ENCODE results near the gene ZNF331. TPM values are rescaled to one million over a fixed set of nuclear protein-coding genes. Genes with fewer than 3 reads are reported as not detected.
A peak's percentile ranks its signal among the peaks of the same experiment; 100 is the strongest.

Gene ZNF331
- total RNA-seq, 1 donor from 2014 or later = 14.3 TPM

DNA sequence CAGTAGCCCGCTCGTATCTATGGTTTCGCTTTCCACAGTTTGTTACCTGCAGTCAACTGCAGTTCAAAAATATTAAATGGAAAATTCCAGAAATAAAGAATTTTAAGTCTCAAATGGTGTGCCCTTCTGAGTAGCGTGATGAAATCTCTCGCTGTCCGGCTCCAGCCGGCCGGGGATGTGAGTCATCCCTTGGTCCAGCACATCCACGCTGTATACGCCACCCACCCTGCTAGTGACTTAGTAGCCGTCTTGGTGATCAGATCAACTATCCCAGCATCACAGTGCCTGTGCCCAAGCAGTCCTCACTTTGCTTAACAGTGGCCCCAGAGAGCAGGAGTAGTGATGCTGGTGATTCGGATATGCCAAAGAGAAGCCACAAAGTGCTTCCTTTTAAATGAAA, 40.0 kb downstream of the ZNF331 start:
- no peak for DNase-seq

DNA sequence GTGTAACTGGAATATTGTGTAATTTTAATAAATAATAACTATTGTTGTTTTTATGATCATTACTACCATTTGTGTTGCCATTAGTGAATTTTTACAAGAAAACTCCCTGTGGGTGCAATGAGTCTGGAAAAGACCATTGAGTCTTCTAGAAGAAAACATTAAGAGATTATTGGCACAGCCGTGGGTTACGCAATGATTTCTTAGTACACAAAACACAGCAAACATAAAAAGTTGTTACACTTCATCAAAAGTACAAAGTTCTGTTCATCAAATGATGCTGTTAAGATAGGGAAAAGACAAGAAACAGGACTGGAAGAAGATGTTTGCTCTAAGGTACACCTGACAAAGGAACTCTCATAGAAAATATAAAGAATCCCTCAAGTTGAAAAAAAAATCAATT, 41.6 kb downstream of the ZNF331 start:
- DNase-seq = no peak

DNA sequence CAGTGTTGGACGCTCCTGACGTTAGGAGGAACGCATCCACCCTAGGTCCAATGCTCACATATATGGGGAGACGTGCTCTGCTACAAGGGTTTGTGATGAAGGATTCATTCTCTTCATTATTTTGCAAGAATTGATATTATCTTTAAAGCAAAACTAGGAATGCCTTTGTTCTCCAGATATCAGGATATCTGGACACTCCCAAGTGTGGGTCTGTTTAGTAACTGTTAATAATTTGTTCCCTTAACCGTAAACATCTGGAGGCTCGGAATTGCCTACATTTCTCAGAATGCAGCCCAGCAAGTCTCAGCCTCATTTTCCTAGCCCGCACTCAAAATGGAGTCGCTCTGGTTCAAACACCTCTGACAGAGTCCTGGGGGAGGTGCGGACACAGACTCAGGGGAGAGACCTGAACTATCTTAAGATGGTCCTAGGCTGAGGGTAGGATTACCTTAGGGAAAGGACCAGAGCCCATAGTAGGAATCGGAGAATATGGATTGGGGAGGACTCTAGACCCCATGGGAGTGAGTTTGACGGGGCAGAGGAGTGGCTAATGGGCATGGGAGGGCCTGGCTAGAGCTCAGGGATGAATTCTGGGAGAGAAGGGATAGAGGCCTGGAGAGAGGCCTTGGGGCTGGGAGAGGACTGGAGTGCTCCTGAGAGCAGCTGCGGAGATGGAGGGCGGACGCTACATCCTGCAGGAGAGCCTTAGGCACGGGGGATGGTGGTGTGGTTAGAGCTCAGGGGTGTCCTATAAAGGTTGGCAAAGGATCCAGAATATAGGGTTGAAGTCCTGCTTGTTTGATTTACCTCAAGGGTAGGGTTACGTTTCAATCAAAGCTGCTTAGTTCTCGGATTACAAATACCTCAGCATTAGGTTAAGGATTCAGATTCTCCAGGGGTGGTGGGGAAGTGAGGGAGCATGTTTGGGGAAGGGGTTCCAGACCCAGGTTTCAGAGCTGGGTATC, 43.2 kb downstream of the ZNF331 start:
- no peak for DNase-seq

DNA sequence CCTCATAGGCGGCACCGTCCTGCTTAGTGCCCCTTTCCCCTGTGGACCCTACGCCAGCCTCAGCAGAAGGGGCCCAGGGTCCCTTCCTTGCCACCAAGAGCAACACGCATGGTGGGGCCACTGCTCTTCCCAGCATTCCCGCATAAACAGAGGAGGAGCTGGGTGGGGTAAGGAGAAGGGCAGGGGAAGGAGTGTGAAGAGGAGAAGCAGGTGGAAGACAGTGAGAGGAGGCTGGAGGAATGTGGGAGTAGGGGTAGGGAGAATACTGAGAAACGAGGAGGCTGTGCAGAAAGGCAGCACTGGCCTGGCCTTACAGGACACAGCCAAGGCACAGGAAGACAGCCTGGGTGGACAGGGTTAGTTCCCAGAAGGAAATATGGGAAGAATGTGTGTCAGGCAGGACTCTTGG, 43.9 kb downstream of the ZNF331 start:
- DNase-seq = no peak

DNA sequence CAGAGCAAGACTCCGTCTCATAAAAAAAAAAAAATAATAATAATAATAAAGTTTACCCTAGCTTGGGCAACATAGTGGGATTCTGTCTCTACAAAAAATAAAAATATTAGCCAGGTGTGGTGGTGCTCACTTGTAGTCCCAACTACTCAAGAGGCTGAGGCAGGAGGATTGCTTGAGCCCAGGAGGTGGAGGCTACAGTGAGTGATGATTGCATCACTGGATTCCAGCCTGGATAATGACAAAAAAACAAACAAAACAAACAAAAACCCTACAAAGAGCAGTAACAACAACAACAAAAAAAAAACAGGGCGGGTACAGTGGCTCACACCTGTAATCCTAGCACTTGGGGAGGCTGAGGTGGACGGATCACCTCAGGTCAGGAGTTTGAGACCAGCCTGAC, 45.2 kb downstream of the ZNF331 start:
- DNase-seq = no peak

DNA sequence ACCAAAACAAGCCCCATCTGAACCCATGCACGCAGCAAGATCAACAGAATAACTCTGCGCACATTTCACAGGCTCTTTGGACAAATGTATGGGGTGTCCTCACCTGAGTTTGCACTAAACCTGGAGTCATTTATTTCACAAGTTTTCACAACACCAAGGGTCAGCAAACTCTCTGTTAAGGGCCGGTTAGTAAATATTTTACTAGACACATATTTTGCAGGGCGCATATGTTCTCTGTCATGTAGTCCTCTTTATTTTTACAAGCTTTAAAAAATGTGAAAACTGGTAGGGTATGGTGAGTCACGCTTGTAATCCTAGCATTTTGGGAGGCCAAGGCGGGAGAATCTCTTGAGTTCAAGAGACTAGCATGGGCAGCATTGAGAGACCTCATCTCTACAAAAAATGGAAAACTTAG, 48.3 kb downstream of the ZNF331 start:
- DNase-seq = no peak

DNA sequence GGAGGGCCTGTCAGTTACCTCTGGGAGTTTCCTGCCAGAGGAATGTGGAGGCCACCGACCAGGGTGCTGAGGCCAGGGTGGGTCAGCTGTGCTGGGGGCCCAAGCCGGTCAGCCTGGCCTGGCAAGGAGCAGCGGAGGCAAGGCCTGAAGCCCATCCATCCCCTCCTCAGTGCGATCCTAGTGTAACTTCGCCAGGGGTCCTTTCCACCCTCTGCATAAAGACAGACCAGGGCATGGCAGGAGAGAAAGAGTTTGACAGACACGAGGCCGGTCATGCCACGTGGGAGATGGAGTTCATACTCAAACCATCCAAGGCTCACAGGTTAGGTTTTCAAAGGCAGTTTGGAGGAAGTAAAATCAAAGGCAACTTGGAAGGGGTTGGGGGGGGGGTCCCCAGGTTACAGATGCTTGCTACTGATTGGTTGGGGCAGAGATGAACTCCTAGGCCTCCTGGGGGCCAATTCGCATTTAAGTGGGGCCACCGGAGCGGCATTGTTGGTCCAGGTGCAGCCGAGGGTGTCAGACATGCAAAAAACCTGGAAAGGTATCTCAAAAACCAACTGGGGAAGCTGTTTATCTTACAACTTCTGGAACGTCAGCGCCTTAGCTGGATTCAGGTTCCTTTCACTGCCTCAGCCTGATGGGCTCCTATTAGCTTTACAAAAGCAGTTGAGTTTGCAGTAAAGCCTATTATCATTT, 57.0 kb downstream of the ZNF331 start:
- no peak for DNase-seq

DNA sequence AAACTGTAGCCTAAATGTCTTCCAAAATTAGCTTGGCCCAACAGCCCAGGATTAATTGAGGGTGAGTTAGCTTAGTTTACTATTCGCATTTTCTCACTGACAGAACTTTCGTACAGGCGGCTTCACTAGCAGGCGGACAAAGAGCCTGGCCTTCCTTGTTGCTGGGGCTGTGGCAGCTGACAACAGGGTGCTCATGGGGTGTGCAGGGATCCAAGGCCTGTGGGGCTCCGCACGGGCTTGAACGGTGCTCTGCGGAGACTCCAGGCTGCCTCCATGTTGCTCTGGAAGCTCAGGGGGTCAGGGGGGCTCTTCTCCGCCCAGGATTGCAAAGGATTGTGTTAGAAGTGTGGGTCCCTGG, 57.5 kb downstream of the ZNF331 start:
- DNase-seq = no peak

DNA sequence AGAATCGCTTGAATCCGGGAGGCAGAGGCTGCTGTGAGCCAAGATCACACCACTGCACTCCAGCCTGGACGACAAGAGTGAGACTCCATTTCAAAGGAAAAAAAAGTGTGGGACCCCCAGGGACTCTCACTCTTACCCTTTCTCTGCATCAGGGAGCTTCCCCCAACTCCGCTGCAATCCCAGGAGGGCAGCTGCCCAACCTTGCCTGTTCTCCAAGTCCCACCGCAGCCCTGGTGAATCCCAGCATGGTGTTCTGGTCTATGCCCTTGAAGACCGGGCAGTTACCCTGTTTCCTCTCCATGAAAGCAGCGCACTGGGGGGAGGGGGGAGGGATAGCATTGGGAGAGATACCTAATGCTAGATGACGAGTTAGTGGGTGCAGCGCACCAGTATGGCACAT, 58.1 kb downstream of the ZNF331 start:
- DNase-seq = no peak

DNA sequence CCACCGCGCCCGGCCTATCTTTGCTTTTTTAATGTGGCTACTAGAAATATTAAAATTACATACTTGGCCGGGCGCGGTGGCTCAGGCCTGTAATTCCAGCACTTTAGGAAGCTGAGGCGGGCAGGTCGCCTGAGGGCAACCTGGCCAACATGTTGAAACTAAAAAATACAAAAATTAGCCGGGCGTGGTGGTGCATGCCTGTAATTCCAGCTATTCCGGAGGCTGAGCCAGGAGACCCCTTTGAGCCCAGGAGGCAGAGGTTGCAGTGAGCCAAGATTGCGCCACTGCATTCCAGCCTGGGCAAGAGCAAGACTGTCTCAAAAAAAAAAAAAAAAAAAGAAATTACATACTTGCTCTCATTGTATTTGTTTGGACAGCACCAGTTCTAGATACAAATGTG, 59.1 kb downstream of the ZNF331 start:
- DNase-seq = no peak

DNA sequence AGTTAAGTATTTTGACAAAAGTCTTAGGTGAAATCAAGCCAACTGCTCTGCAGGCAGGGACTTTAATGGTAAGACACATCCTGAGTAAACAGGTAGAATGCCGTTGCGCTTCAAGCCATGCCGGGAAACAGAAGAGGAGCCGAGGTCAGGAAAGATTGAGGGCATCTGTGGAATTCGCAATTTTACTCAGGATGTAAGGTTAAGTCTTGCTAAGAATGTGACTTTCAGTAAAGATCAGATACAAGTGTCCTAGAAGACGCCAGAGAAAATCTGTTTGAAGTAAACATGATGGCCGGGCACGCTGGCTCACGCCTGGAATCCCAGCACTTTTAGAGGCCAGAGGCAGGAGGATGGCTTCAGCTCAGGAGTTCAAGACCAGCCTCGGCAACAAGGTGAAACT, 60.4 kb downstream of the ZNF331 start:
- no peak for DNase-seq

DNA sequence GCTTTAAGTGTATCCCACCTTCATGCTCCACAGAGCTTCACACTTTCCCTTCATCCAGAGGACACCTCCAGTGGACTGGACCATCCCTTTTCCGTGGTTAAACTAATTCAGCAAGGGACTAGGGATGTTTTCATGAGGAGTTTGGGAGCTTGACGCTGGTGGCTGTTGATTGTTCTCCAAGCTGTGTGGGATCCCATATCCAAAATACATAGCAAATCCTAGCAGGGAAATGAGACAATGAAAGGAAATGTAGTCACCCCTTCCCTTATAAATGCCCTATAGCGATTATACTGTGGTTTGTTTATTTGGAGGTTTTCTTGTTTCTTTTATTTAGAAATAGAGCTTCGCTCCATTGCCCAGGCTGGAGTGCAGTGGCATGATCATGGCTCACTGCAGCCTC, 62.3 kb downstream of the ZNF331 start:
- DNase-seq = peak; percentile 87

DNA sequence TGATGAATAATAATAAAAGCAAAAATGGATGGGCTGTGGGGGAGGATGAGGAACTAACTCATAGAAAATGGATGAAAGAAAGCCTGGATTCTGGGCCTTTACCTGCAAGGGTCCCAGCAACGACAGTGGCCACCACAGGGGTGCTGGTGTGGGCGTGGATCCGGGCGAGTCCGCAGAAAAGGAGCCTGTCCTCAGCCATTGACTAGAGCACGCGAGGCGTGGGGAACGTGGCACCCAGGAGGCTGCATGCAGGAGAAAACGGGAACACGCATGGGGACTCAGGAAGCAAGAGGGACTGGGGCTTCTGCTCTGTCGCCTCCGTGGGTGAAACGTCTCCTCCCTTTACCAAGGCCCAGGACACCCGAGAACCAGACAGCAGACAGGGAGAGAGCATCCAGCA, 68.1 kb downstream of the ZNF331 start:
- DNase-seq = no peak

DNA sequence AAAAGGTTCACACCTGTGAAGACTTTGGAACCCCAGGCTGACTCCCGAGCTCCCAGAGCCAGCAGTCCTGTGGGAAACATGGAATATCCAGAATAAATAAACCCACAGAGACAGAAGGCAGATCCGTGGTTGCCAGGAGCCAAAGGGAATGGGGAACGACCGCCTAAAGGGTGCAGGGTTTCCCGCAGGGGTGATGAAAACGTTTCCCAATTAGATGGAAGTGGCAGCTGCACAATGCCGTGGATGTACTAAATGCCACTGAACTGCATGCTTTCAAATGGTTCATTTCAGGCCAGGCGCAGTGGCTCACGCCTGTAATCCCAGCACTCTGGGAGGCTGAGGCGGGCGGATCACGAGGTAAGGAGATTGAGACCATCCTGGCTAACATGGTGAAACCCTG, 70.4 kb downstream of the ZNF331 start:
- no peak for DNase-seq

DNA sequence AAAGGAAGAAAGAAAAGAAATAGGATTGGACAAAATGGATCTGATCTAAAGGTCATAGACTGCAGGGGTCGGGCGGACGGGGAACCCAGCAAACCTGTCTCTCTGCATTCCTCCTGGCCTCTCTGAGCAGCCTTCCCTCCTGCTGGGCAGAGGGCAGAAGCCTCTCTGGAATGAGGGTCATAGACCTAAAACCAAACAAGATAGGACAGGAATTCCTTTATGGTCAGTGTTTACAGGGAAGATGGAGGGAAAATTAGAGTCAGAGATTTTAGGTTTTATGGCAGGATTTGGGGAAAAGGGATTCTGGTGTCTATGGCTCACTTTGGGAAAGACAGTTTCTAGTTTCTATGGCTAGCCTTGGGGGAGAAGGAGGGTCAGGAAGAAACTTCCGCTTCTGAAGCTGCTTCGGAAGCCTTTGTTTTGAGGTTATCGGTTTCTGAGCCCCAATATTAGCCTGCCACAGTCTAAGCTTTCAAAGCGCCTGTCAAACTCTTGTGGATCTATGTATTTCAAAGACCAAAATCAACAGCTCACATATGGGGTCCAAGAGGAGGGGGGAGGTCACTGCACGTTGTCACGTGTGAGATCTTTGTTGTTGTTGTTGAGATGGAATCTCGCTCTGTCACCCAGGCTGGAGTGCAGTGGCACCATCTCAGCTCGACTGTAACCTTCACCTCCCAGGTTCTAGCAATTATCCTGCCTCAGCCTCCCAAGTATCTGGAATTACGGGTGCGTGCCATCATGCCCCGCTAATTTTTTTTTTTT, 75.0 kb downstream of the ZNF331 start:
- DNase-seq = no peak

DNA sequence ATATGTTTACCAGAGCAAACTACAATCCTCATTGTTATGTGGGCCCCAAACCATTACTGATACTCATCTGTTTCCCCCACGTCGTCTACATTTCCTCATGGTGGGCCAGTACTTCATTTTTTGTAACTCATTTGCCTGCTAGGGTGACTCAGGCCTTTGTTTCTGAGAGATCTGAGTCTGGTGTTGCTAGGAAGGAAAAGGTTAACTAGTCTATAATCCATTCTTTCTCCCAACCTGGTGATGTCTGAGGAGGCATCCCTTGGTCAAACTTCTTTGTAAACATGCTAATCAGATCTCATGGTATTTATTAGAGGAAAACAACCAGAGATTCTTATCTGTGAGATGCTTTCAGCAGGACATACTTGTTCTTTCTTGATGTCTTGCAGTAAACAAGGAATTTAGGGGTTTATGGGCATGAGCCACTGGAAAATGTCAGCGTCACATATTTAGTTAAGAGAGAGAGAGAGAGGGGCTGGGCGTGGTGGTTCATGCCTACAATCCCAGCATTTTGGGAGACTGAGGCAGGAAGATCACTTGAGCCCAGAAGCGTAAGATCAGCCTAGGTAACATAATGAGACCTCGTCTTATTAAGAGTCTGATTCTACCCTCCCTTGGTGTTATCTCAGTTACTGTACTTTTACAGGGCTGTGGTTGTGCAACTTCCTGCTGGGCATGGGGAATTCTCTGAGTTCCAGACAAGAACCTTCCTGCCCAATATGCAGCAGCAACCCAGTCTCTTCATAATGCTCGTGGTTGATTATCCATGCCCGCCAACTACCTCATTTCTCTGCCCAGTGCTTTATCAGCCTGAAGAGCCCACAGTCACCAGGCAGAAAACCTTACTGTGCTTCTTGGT, 84.2 kb downstream of the ZNF331 start:
- DNase-seq = peak; percentile 76

DNA sequence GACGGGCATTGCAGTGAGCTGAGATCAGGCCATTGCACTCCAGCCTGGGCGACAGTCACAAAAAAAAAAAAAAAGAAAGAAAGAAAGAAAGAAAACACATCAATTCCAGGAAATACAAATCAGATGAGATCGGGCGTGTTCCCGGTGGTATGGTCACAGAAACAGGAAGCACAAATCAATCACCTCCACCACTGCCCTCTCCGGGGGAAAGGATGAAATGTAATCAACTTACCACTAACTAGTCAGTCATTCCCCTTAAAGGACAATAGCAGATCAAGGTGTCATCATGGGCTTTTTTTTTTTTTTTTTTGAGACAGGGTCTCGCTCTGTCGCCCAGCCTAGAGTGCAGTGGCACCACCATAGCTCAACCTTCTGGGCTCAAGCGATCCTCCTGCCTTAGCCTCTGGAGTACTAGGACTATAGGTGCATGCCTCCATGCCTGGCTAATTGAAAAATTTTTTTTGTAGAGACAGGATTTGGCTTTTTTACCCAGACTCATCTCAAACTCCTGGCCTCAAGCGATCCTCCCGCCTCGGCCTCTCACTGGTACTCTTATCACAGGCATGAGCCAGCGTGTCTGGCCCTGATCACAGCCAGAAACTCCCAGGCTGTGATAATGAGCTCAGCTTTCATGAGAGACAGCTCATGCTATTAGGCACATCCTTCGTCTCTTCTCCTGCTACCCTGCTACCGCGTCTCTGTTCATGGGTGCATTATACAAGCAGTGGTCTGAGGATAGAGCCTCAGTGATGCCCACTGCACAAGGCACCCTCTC, 87.0 kb downstream of the ZNF331 start:
- DNase-seq = peak; percentile 50

DNA sequence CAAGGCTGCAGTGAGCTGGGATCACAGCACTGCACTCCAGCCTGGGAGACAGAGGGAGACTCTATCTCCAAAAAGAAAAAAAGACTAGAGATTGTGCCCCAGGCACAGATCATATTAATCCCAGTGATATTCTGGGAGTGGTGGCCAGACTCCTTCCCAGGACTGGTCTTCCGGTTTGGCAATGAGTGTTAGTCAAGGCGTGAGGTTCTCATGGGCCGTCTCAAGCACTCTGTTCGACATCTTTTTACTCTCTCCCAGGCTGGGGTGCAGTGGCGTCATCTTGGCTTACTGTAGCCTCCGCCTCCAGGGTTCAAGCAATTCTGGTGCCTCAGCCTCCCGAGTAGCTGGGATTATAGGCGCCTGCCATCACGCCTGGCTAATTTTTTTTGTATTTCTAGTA, 88.5 kb downstream of the ZNF331 start:
- no peak for DNase-seq

DNA sequence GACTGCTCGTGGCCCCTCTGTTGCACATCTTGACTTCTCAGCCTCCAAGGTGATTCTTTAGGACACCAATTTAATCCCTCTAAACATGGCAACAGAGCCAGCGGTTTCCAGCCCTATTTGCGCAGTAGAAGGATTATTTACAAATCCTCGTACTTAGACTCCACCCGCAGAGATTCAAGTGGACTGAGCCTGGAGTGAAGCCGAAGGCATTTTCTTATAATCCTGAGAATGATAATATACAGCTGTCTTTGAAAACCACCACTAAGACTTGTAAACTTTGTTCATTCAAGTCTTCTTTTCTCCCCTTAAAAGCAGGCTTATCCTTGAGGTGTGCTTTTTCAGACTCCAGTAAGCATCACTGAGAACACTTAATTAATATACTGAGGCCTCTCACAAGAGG, 89.0 kb downstream of the ZNF331 start:
- no peak for DNase-seq
